OCI-LY3 (cell line): ENCODE results near the gene WDR13.

Experiments
- H2AFZ ChIP-seq: fragments of 200-600, 300-600 bp; shearing (Covaris generic); 2 replicates; pipeline ENCODE4 v1.6.0; 2014; ENCODE audit warnings: antibody characterized with exemption, low read depth, low read length
- H3K27ac ChIP-seq: fragments of 200-600, 300-600 bp; sonication (generic); 2 replicates; pipeline ENCODE4 v1.5.1; 2014; ENCODE audit warnings: mild to moderate bottlenecking, low read length, moderate library complexity, mixed read lengths
- H3K27me3 ChIP-seq: fragments of 200-600, 300-600 bp; sonication (generic); 2 replicates; pipeline ENCODE4 v1.6.1; 2014; ENCODE audit warnings: low read depth, low read length, mixed read lengths
- H3K36me3 ChIP-seq: fragments of 200-600, 300-600 bp; sonication (generic); replicated peaks from 2 replicates; pipeline ENCODE3; 2014; ENCODE audit warnings: low read depth, low read length, mixed read lengths
- H3K4me1 ChIP-seq: fragments of 300-600, 200-600 bp; sonication (generic); 2 replicates; pipeline ENCODE4 v1.6.1; 2014; ENCODE audit warnings: low read length, mixed read lengths
- H3K4me2 ChIP-seq: fragments of 200-600, 300-600 bp; sonication (generic); 2 replicates; pipeline ENCODE4 v1.6.1; 2014; ENCODE audit warnings: low read length, mixed read lengths
- H3K4me3 ChIP-seq: fragments of 300-600, 200-600 bp; sonication (generic); 2 replicates; pipeline ENCODE4 v1.5.1; 2014; ENCODE audit warnings: antibody characterized with exemption, mild to moderate bottlenecking, low read length, moderate library complexity
- H3K79me2 ChIP-seq: fragments of 300-600, 200-600 bp; shearing (Covaris generic); 2 replicates; pipeline ENCODE4 v1.6.1; 2014; ENCODE audit warnings: mild to moderate bottlenecking, low read length, mixed read lengths
- H3K9ac ChIP-seq: fragments of 300-600, 200-600 bp; shearing (Covaris generic); 2 replicates; pipeline ENCODE4 v1.6.0; 2014; ENCODE audit warnings: mild to moderate bottlenecking, low read length, moderate library complexity
- H3K9me3 ChIP-seq: fragments of 200-600, 300-600 bp; shearing (Covaris generic); 2 replicates; pipeline ENCODE4 v1.6.1; 2014; ENCODE audit warnings: low read length, mixed read lengths; ENCODE audit not compliant: insufficient read depth
- H4K20me1 ChIP-seq: fragments of 200-600, 300-600 bp; sonication (generic); 2 replicates; pipeline ENCODE4 v1.6.1; 2016; ENCODE audit warnings: low read length, mixed read lengths; ENCODE audit not compliant: insufficient read depth
- EZH2phosphoT487 ChIP-seq: fragments of 200-600 bp; shearing (Covaris generic); IDR thresholded peaks from 2 replicates; pipeline ENCODE4 v1.6.1; 2018; ENCODE audit warnings: antibody characterized with exemption, mixed run types, low read depth
- TF ChIP-seq, protein P1 (sequence below): fragments of 200-600, 300-600 bp; sonication (generic); IDR thresholded peaks from 2 replicates; pipeline ENCODE4 v1.5.1; 2014; ENCODE audit warnings: antibody characterized with exemption, low read length, low read depth

Gene WDR13

DNA sequence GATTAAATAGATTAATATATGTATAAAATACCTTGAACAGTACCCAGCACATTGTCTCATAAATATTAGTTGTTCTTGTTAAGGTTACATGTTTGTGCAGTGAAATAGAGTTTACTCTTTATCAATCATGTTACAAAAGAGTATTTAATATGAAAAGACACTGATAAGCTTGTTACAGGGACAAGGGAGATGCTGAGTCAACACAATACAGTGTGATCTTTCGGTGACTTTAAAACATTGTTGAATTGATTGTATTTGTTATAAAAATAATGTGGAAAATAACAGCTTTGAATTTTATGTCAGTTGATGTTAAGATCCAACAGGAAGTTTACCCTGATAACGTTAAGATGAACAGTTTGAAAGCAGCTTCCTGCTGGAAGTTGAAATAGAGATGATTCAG lies 1.4 kb upstream of the WDR13 start:
- Histone ChIP-seq H3K27me3 (no peaks in the 10 kb centered on the region), H3K9me3 (no peaks in the 10 kb centered on the region), H3K4me3 (no peak overlapping the region), H3K79me2 (no peaks in the 10 kb centered on the region; the same call in 1 of the 2 replicates), H3K9ac (no peak overlapping the region), H4K20me1 (no peaks in the 10 kb centered on the region), H2AFZ (no peak overlapping the region), H3K4me2 (no peak overlapping the region), H3K27ac (no peak overlapping the region), H3K4me1 (peaks cover 7% of the 10 kb centered on the region; the same call in 1 of the 2 replicates), H3K36me3 (no peaks in the 10 kb centered on the region)
- TF ChIP-seq EZH2phosphoT487: no peak
- TF ChIP-seq, protein P1, sequence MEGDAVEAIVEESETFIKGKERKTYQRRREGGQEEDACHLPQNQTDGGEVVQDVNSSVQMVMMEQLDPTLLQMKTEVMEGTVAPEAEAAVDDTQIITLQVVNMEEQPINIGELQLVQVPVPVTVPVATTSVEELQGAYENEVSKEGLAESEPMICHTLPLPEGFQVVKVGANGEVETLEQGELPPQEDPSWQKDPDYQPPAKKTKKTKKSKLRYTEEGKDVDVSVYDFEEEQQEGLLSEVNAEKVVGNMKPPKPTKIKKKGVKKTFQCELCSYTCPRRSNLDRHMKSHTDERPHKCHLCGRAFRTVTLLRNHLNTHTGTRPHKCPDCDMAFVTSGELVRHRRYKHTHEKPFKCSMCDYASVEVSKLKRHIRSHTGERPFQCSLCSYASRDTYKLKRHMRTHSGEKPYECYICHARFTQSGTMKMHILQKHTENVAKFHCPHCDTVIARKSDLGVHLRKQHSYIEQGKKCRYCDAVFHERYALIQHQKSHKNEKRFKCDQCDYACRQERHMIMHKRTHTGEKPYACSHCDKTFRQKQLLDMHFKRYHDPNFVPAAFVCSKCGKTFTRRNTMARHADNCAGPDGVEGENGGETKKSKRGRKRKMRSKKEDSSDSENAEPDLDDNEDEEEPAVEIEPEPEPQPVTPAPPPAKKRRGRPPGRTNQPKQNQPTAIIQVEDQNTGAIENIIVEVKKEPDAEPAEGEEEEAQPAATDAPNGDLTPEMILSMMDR: no peak

DNA sequence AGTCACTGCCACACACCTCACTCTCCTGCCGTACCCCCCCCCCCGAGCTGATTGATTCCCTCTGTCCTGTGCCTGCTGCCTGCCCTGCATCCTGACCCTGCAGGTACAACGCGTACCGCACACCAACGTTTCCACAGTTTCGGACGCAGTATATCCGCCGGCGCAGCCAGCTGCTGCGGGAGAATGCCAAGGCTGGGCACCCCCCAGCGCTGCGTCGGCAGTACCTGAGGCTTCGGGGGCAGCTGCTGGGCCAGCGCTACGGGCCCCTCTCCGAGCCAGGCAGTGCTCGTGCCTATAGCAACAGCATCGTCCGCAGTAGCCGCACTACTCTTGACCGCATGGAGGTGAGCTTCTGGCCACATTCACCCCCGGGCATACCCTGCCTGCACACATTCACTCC lies 1.3 kb downstream of the WDR13 start:
- H3K9ac ChIP-seq: peak overlapping the region; percentile 34; the same call in 1 of the 2 replicates
- peak overlapping the region; percentile 87 for H3K4me2 ChIP-seq
- H3K36me3 ChIP-seq: no peaks in the 10 kb centered on the region
- TF ChIP-seq, protein P1: no peak
- TF ChIP-seq EZH2phosphoT487: no peak
- no peaks in the 10 kb centered on the region for H4K20me1 ChIP-seq
- H2AFZ ChIP-seq: no peak overlapping the region
- H3K9me3 ChIP-seq: no peaks in the 10 kb centered on the region
- H3K4me1 ChIP-seq: 0 out of 2 replicates have a peak, but pooled peaks cover 2% of the 10 kb centered on the region
- no peak overlapping the region for H3K27ac ChIP-seq
- no peaks in the 10 kb centered on the region; the same call in 1 of the 2 replicates for H3K79me2 ChIP-seq
- H3K27me3 ChIP-seq: no peaks in the 10 kb centered on the region
- peak overlapping the region; percentile 99 for H3K4me3 ChIP-seq

DNA sequence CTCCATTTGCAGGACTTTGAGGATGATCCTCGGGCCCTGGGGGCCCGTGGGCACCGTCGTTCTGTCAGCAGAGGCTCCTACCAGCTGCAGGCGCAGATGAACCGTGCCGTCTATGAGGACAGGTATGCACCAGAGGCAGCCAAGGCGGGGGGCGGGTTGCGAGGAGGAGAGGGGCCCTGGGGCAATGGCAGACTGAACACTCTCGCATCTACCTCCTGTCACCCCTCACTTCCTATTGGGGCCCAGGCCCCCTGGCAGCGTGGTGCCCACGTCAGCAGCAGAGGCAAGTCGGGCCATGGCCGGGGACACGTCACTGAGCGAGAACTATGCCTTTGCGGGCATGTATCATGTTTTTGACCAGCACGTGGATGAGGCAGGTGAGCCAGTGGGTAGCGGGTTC lies 2.0 kb downstream of the WDR13 start:
- Histone ChIP-seq H3K9ac (no peak overlapping the region), H3K4me3 (no peak overlapping the region), H3K27ac (no peak overlapping the region), H3K9me3 (no peaks in the 10 kb centered on the region), H3K36me3 (no peaks in the 10 kb centered on the region), H3K79me2 (no peaks in the 10 kb centered on the region; the same call in 1 of the 2 replicates), H4K20me1 (no peaks in the 10 kb centered on the region), H3K4me1 (0 out of 2 replicates have a peak, but pooled peaks cover 2% of the 10 kb centered on the region), H2AFZ (no peak overlapping the region), H3K4me2 (no peak overlapping the region), H3K27me3 (no peaks in the 10 kb centered on the region)
- TF ChIP-seq, protein P1: no peak
- TF ChIP-seq EZH2phosphoT487: no peak

DNA sequence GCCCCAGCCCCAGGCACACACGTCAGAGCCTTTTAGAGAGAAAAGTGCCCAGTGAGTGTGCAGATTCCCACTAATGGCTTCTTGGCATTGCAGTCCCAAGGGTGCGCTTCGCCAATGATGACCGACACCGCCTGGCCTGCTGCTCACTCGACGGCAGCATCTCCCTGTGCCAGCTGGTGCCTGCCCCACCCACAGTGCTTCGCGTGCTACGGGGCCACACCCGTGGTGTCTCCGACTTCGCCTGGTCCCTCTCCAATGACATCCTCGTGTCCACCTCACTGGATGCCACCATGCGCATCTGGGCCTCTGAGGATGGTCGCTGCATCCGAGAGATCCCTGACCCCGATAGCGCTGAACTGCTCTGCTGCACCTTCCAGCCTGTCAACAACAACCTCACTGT lies 2.9 kb downstream of the WDR13 start:
- H3K4me3 ChIP-seq: no peak overlapping the region
- no peaks in the 10 kb centered on the region for H3K36me3 ChIP-seq
- TF ChIP-seq EZH2phosphoT487: no peak
- TF ChIP-seq, protein P1: no peak
- 0 out of 2 replicates have a peak, but pooled peaks cover 2% of the 10 kb centered on the region for H3K4me1 ChIP-seq
- H3K27me3 ChIP-seq: no peaks in the 10 kb centered on the region
- no peak overlapping the region for H3K4me2 ChIP-seq
- H3K9me3 ChIP-seq: no peaks in the 10 kb centered on the region
- no peaks in the 10 kb centered on the region for H4K20me1 ChIP-seq
- H2AFZ ChIP-seq: no peak overlapping the region
- no peak overlapping the region for H3K9ac ChIP-seq
- H3K27ac ChIP-seq: no peak overlapping the region
- H3K79me2 ChIP-seq: no peaks in the 10 kb centered on the region; the same call in 1 of the 2 replicates
